ENCODE data around the gene RPL5.

- no peak for TF ChIP-seq CTCF (conservative IDR thresholded peaks at IDR 0.05)
- TF ChIP-seq ZFX (IDR thresholded peaks at IDR 0.05), result no peak
Observed at GRCh38 chr1:92826792-92827191, 5.0 kb upstream of the RPL5 start.

Data from C4-2B (cell line).